GM19324 (cell line): ENCODE measurements around the gene TUBB2B.

Source experiments
- ATAC-seq: cut with Tn5 transposase; IDR thresholded peaks from one replicate; pipeline ENCODE4 v1.9.1; 2021; ENCODE audit warnings: mild to moderate bottlenecking, moderate library complexity; ENCODE audit not compliant: unreplicated experiment, low FRiP score

TUBB2B gene

DNA sequence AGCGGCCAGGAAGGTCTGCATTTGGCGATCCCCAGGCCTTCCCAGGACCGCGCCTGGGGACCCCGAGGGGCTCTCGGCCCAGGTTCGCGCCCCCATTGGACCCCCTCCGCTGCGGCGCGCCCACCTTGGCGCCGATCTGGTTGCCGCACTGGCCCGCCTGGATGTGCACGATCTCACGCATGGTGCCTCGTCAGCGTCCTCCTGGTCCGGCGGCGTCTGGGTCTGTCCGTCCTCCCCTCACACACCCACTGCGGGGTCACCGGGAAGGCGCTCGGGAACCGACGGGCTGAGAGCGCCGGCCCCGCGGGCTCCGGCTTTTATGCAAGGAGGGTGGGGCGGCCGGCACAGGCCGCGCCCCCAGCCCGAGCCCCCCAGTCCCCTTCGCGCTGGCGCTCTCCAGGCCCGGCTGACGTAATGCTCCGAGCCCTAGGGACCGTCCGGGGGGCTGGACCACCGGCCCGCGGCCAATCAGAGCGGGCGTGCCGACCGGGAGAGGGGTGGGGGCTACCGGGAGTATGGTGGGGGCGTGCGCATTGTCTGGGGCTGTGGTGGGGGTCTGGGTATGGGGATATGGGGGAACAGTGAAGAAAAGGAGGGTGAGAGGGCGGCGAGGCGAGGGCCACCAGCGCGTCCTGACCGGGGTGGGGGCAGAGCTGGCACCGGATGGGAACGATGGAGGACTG is at the start of gene TUBB2B:
TSS of gene TUBB2B (minus strand) at position 291 of the 683 bp plus-strand sequence. CDS start at position 181, 110 bp downstream.
- no peak for ATAC-seq

DNA sequence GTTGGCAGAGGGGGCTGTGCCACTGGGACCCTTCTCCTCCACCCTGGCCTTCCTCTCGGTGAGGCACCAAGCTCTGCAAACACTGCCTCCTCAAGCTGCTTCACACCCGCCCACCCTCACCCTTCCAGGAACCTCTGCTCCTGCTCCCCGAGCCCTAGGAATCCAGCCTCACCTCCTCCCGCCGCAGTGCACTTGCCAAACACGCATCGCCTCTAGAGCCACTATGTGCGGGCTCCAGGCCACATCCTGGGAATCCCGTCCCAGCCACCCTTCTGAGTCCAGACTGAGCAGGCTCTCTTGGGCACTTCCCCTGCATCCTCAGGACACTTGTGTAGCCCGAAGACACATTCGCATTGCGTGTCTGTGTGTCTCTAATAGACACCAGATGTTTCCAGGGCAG is 49.8 kb upstream of the TUBB2B start:
- ATAC-seq, result no peak

DNA sequence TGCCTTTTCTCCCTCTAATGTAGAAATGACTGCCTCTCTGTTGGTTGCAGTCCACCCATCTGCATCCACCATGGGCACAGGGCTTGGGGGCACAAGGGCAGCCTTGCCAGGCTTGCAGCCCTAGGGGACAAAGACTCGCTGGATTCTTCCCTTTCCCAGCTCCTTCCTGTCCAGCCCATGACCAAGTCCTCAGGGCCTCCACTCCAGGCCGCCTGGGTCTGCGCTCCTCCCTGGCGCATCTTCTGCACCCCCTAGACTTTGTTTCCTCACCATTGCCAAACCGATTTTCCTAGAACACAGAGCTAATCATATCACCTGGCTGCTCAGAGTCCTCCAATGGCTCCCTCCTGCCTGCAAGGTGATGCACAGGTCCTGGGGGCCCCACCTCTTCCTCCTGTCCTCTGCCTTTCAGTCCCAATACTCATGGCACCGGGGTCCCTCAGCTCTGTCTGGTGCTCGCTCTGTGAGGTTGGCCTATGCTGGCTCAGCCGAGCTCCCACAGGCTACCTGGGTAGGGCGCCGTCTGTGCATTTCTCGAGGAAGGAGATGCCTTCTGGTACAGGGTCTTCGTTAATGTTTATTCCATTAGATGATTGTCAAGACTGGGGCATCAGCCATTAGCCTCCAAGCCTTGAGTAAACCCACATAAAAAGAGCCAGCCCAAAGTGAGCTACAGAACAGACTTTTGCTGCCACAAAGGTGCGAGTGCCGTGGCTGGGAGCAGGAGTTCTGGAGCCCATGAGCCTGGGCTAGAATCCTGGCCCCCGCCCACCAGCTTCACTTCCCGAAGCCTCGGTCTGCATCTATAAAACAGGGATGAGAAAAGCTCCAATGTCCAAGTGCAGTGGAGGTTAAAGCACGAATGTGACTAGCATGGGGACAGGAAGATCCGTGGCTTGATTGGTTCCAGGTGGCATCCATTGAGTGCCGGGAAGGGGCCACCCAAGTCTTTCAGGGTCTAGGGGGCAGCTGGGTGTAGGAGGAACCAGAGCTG is 49.0 kb upstream of the TUBB2B start:
- ATAC-seq, result no peak

GRCh38 chr6:3273707-3274521 is 46.5 kb upstream of the TUBB2B start:
- no peak for ATAC-seq

DNA sequence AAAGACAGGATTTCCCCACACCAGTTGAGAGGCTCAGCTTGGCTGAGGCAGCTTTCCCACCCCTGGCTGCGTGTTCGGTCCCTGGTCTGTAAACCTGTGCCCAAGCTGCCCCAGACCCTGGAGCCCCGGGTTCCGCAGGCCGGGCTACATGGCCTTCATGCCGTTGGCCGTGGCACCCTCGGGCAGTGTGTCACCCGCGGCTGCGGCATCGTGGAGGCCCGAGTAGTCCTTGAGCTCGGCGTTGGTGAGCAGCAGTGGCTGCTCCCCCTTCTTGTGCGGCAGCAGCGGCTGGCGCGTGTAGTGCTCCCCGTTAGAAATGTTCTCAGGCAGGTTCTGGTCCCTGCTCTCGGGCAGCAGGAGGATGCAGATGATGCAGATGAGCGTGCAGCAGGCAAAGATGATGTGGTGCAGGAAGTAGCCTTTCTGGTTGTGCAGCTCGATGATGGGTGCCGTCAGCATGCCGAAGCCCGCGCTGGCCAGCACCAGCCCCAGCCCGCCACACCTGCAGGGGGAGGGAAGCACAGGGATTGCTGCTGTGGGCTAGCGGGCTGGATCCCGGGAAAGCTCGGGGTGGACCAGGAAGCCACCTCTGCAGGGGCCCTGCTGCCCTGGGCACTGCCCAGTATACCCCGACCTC is 45.6 kb upstream of the TUBB2B start:
- no peak for ATAC-seq

- no peak for ATAC-seq
Observed at GRCh38 chr6:3271756-3272155, 44.3 kb upstream of the TUBB2B start.

GRCh38 chr6:3270258-3270657 is 42.8 kb upstream of the TUBB2B start:
- no peak for ATAC-seq

DNA sequence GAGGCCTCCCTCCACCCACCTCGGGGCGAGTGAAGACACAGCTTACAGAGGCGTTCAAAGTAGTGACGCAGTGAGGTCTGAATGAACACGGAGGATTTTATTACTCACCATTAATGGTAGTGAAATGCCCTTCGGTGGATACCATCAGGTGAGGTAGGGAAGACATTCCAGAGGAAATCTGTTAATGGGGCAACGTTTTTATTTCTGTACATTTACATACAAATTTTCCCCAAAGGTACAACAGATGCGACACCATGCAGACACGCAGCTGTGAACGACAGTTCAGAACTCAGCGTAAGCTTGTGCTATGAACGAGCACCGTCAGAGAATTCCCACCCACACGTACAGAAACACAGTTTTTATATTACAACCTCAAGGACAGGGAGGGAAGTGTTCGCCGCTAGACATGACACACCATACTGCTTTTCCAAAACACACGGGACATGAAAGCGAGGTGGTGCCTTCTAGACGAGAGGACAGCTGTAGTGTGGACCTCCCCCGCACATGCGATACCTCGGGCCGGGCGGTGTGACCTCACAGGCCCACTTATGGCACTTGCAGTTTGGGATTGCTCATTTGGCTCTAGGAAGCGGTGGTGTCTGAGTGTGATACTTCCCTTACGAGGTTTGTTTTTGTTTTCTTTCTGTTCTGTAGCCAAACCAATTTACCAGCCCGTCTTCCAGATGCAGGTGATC is 42.0 kb upstream of the TUBB2B start:
- ATAC-seq, result no peak

- ATAC-seq, result no peak
Observed at GRCh38 chr6:3268680-3269079, 41.2 kb upstream of the TUBB2B start.

- no peak for ATAC-seq
Observed at GRCh38 chr6:3267162-3267561, 39.7 kb upstream of the TUBB2B start.

DNA sequence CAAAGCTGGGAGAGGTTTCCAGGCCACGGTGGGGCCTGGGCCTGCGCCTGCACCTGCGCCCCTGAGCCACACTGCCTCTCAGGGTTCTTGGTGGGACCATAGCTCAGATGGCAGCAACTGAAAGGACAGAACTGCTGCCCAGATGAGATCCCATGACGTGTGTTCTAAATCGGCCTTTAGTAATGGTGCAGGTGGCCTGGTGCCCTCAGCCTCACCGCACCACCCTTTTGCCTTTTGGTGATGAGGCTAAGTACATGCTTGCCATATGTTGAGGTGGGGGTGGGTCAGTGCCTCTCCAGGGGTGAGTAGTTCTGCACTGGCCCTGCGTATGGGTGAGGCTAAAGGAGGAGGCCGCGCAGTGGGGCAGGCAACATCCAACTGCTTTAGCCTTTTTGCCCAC is 38.7 kb upstream of the TUBB2B start:
- ATAC-seq, result no peak

- ATAC-seq, result no peak
Observed at GRCh38 chr6:3265671-3266070, 38.2 kb upstream of the TUBB2B start.

GRCh38 chr6:3264356-3264755 is 36.9 kb upstream of the TUBB2B start:
- no peak for ATAC-seq

DNA sequence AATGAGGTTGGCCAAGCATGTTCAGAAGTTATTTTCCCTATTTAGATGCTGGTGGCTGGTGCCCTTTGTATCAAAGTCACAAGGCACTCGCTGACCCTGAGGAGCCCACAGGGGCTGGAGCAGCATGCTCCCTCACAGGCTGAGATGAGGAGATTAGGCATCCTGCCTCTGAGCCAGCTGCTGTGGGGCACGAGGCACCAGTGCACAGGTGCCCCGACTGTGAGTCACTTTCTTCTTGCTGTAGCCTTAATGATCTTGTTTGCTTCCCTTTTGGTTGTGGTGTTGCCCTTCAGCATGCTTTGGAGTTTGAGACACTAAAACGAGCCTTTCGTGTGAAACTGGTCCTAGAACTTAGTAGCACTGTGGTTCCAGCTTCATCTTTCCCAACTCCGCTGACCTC is 35.6 kb upstream of the TUBB2B start:
- ATAC-seq, result no peak

GRCh38 chr6:3261921-3262320 is 34.5 kb upstream of the TUBB2B start:
- no peak for ATAC-seq

- ATAC-seq, result no peak
Observed at GRCh38 chr6:3261518-3261820, 34.0 kb upstream of the TUBB2B start.

GRCh38 chr6:3260772-3261517 is 33.5 kb upstream of the TUBB2B start:
- no peak for ATAC-seq

DNA sequence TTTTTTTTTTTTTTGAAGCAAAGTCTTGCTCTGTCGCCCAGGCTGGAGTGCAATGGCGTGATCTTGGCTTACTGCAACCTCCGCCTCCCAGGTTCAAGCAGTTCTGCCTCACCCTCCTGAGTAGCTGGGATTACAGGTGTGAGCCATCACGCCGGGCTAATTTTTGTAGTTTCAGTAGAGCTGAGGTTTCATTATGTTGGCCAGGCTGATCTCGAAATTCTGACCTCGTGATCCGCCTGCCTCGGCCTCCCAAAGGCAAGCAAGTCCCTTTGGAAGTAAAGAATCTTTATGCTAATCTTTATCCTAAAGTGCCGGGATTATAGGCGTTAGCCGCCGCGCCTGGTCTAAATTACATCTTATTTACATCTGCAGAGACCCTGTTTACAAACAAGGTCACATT is 32.8 kb upstream of the TUBB2B start:
- no peak for ATAC-seq

DNA sequence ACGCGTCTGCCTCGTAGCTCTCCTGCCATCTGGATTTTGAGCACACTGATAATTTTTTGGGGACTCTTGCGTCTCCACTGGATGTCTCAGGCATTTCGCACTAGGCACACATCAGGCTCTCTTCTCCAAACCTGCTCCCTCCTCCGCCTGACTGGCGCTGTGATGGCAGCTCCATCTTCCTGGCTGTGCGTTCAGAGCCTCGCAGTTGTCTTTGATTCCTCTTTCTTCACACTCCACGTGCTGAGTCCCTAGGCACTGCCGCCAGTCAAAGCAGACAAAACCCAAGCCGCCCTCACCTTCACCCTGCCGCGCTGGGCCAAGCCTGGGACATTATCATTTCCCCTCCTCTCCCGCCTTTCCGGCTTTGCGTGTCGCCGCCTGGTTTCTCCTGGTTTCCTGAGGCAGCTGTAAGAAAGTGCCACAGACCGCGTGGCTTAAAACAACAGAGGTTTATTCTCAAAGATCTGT is 32.1 kb upstream of the TUBB2B start:
- ATAC-seq, result peak; percentile 26
